Subcutaneous abdominal adipose tissue (tissue), 5 donors: ENCODE data around the gene RGPD8.
"Not testable (repeated sequence)": the region's sequence is repeated elsewhere in the genome, so short reads cannot be mapped to it uniquely, and the experiment has no call there.

Source experiments
- H3K27ac ChIP-seq: one replicate; pipeline ENCODE4 v1.7.0; 2013; ENCODE audit warnings: low read depth, mild to moderate bottlenecking, inconsistent platforms, low read length, moderate library complexity
- H3K27me3 ChIP-seq, 5 donors: one replicate each; pipeline ENCODE4 v1.7.0; 2013; ENCODE audit warnings: low read length in 5 of 5, inconsistent platforms in 1 of 5; ENCODE audit not compliant: control insufficient read depth in 5 of 5, insufficient read depth in 4 of 5
- H3K36me3 ChIP-seq, 5 donors: one replicate each; pipeline ENCODE4 v1.7.0; 2013; ENCODE audit warnings: low read length in 5 of 5; ENCODE audit not compliant: control insufficient read depth in 5 of 5, insufficient read depth in 5 of 5
- H3K4me1 ChIP-seq, 5 donors: one replicate each; pipeline ENCODE4 v1.7.0; 2013; ENCODE audit warnings: low read length in 5 of 5, mild to moderate bottlenecking in 3 of 5, moderate library complexity in 1 of 5; ENCODE audit not compliant: control insufficient read depth in 5 of 5, insufficient read depth in 5 of 5
- H3K4me3 ChIP-seq, 5 donors: one replicate each; pipeline ENCODE4 v1.7.0; 2013; ENCODE audit warnings: low read length in 5 of 5, low read depth in 1 of 5
- H3K9ac ChIP-seq, 5 donors: one replicate each; pipeline ENCODE4 v1.7.0; 2013; ENCODE audit warnings: low read length in 5 of 5, mild to moderate bottlenecking in 4 of 5, moderate library complexity in 3 of 5
- H3K9me3 ChIP-seq, 5 donors: one replicate each; pipeline ENCODE4 v1.7.0; 2013; ENCODE audit warnings: low read length in 5 of 5; ENCODE audit not compliant: control insufficient read depth in 5 of 5
- donor health status: healthy.
- donor health status: healthy.
- donor health status: healthy.
- donor health status: healthy.
- donor health status: healthy.

The RGPD8 gene

DNA sequence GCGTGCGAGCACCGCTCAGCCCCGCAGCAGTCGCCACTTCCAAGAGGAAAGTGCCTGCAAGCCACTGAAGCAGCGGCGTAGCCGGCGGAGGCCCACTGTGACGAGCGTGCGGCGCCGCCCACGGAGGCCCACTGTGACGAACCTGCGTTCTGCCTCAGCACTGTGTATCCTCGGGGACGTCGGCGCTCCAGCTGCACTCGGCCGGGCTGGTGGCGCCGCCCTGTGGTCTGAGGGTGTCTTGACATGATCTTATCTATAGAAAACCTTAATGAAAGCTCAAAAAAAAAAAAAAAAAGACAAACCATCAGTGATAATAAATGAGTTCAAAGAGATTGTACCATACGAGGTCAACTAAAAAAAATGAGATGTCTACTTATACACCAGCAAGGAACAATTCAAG lies at the start of gene RGPD8:
TSS of gene RGPD8 (minus strand) at position 166 of the 400 bp plus-strand sequence. CDS start 192 bp downstream, outside the sequence.
- peak within 1 kb of the TSS in 4 of 5 donors; percentile 51 to 65 (median 62) for H3K4me3 ChIP-seq
- peak within 1 kb of the TSS; percentile 76 for H3K27ac ChIP-seq
- H3K9ac ChIP-seq, result peak within 1 kb of the TSS in 4 of 5 donors; percentile 56 to 70 (median 65)
- H3K36me3 ChIP-seq, H3K27me3 ChIP-seq, H3K9me3 ChIP-seq: not testable (repeated sequence)
- H3K4me1 ChIP-seq, result peaks cover 0 to 10% (median 0%) of the 10 kb centered on the region in 5 donors

DNA sequence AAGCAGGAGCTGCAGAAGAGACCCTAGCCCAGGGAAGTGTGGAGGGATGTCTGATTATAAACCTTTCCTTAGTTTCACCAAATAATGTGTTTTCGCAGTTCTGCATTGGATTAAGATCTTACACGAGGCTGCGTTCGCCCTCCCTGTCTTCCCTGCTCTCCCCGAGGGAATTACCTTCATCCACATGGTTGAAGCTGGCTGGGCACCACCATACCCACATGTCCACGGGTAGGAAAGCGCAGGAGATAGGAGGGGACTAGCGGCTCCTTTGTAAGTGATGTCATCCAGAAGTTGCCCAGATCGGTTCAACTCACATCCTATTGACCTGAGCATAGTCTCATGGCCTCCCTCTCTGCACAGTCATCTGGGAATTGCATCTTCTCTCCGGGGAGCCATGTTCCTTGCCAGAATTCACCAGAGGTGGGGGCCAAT lies 49.6 kb upstream of the RGPD8 start:
- peaks cover 0 to 2% (median 0%) of the 10 kb centered on the region in 5 donors for H3K36me3 ChIP-seq
- H3K9me3 ChIP-seq, result no peaks in the 10 kb centered on the region
- peak overlapping the region; percentile 82 for H3K27ac ChIP-seq
- H3K4me3 ChIP-seq, result peak overlapping the region; percentile 73 to 92 (median 91)
- H3K9ac ChIP-seq, result peak overlapping the region in 2 of 5 donors; percentile 89 to 90
- peaks cover 6 to 39% (median 26%) of the 10 kb centered on the region in 5 donors for H3K4me1 ChIP-seq
- H3K27me3 ChIP-seq, result no peaks in the 10 kb centered on the region

DNA sequence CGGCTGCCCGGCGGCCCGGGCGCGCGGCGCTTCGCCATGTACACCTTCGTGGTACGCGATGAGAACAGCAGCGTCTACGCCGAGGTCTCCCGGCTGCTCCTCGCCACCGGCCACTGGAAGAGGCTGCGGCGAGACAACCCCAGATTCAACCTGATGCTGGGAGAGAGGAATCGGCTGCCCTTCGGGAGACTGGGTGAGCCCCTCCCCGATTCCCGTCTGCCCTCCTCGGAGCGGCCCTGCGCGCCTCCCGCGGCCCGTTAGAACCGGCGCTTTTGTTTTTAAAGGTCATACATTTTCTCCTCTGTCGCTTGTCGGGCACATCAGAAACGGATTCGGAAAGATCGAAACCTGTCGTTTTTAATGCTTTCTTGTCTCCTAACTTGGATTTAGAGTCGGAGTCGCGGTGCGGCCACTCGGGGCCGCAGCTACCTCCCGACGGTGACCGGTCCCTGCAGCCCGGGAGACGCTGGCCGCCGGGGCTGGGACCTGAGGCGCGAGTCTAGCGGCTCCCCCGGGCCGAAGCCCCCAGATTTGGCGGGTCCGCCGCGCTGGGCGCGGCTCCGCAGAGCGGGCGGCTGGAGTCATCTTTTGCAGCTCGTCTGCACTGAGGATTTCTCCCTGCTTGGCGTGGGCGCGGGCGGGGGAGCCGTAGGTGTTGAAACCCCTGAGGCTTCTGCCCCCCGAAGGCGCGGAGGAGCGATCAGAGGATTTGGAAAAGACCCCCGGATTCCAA lies 49.0 kb upstream of the RGPD8 start:
- H3K9me3 ChIP-seq, result no peaks in the 10 kb centered on the region
- peaks cover 4 to 33% (median 26%) of the 10 kb centered on the region in 5 donors for H3K4me1 ChIP-seq
- peaks cover 0 to 2% (median 0%) of the 10 kb centered on the region in 5 donors for H3K36me3 ChIP-seq
- peak overlapping the region; percentile 73 to 90 (median 85) for H3K9ac ChIP-seq
- H3K4me3 ChIP-seq, result peak overlapping the region; percentile 73 to 92 (median 91)
- H3K27me3 ChIP-seq, result no peaks in the 10 kb centered on the region
- H3K27ac ChIP-seq, result peak overlapping the region; percentile 82

DNA sequence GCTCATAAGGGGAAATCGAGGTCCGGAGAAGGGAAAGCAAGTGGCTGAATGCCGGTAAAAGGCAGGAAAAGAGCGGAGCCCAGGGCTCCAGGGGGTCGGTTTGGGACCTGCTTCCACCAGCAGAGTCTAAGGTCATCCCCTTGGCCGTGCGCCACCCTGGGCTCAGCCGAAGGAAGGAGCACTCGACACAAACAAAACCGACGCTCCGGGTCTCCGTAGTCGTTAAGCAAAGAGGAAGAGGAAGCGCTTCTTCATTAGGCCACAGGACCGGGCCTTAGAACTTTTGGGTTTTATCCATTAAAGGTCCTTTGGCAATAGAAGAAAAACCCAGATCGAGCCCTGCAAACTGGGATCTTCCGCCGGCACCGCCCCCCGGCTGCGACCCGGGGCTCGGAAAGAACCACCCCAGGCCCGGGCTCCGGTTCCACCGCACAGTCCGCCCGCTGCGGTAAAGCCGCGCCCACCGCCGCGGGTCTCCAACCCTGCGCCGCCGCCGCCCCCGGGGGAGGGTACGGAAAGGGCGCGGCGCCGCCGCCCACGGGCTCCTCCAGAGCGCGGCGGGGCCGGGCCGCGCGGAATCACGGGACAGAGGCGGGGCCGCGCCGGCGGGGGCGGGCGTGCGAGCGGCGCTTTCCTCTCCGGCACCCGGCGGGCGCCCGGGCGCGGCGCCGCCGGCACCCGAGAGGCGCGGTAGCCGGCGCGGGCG lies 48.2 kb upstream of the RGPD8 start, which contains the start of gene TTL:
TSS of gene TTL (plus strand) at position 629 of the 706 bp plus-strand sequence. CDS start 189 bp downstream, outside the sequence.
- H3K4me3 ChIP-seq, result peak within 1 kb of the TSS; percentile 85 to 92 (median 91)
- H3K9me3 ChIP-seq, result no peaks in the 10 kb centered on the region

DNA sequence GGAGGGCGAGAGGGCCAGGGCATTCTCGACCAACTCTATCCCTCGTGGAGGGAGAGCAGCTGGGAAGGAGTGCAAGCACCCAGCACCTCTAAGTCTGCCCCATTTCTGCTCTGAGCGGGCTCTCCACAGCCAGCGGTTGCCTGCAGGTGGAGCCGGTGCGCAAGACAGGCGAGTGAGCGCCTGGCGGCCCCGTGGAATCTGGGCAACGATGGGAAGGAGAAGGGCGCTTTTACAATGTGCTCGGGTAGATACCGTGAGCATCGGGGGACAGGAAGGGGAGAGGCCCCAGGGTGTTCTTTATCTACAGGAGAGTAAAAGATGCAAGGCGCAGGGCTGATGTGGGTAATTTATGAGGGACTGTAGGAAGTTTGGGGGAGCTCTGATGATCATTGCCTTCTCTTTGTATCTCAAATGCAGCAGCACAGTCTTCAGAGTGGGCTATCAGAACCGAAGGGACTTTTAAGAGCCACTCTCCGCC lies 47.6 kb upstream of the RGPD8 start:
- Histone ChIP-seq H3K4me3 (peak overlapping the region; percentile 85 to 91 (median 89)), H3K27me3 (no peaks in the 10 kb centered on the region), H3K9me3 (no peaks in the 10 kb centered on the region), H3K4me1 (peaks cover 3 to 32% (median 26%) of the 10 kb centered on the region in 5 donors), H3K9ac (peak overlapping the region; percentile 48 to 89 (median 83)), H3K27ac (peak overlapping the region; percentile 88), H3K36me3 (no peaks in the 10 kb centered on the region)

More for the DNA sequence above, 48.2 kb upstream of the RGPD8 start, which contains the start of gene TTL:
- H3K9ac ChIP-seq, result peak within 1 kb of the TSS; percentile 73 to 90 (median 85)
- H3K27me3 ChIP-seq, result no peaks in the 10 kb centered on the region
- peak within 1 kb of the TSS; percentile 88 for H3K27ac ChIP-seq
- peaks cover 0 to 2% (median 0%) of the 10 kb centered on the region in 5 donors for H3K36me3 ChIP-seq
- peaks cover 3 to 32% (median 26%) of the 10 kb centered on the region in 5 donors for H3K4me1 ChIP-seq

DNA sequence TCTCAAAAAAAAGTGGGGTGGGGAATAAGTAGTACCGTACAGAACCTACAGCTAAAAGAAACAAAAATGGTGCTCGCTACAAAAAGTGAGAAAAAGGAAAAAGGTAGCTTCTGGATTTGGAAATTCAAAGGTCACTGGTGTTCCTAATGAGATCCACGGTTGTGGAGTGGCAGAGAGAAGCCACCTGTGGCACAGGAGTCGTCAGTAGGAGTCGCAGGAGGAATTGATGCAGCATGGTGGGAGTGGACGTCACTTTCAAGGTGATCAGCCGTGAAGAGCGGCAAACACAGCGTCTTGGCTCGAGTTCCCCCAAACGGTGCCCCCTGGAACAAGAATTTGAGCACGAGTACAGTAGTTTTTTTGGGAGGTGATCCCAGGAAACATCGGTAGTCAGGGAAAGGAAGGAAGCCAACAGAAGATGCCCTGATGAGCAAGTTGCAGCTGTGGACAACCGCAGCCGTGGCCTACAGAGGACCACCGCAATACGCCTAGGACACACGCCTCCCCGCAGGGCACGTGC lies 47.1 kb upstream of the RGPD8 start:
- Histone ChIP-seq H3K4me1 (peaks cover 3 to 32% (median 26%) of the 10 kb centered on the region in 5 donors), H3K4me3 (peak overlapping the region; percentile 44 to 89 (median 86)), H3K27ac (no peak overlapping the region), H3K9me3 (no peaks in the 10 kb centered on the region), H3K36me3 (no peaks in the 10 kb centered on the region), H3K27me3 (no peaks in the 10 kb centered on the region), H3K9ac (peak overlapping the region in 2 of 5 donors; percentile 84 to 89)

DNA sequence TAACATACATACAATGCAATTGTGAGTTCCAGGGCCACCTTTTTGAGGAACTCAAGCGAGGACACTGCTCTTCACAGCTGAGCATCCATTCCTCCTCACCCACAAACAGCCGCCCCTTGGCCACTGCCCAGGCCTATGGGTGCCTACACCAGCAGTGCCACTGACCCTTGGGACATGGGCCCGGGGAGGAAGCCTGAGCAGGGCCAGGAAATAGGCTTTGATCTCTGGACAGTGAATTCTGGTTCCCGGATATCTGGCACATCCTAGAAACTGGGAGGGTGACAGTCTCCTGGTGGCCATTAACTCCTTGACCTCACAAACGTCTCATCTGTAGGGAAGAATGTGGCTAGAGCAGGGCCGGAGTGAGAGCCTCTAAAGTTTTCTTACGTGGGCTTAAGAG lies 43.0 kb upstream of the RGPD8 start:
- no peaks in the 10 kb centered on the region for H3K9me3 ChIP-seq
- no peaks in the 10 kb centered on the region for H3K36me3 ChIP-seq
- peaks cover 0 to 10% (median 10%) of the 10 kb centered on the region in 5 donors for H3K4me1 ChIP-seq
- H3K27ac ChIP-seq, result no peak overlapping the region
- H3K4me3 ChIP-seq, result no peak overlapping the region
- no peak overlapping the region for H3K9ac ChIP-seq
- no peaks in the 10 kb centered on the region for H3K27me3 ChIP-seq

DNA sequence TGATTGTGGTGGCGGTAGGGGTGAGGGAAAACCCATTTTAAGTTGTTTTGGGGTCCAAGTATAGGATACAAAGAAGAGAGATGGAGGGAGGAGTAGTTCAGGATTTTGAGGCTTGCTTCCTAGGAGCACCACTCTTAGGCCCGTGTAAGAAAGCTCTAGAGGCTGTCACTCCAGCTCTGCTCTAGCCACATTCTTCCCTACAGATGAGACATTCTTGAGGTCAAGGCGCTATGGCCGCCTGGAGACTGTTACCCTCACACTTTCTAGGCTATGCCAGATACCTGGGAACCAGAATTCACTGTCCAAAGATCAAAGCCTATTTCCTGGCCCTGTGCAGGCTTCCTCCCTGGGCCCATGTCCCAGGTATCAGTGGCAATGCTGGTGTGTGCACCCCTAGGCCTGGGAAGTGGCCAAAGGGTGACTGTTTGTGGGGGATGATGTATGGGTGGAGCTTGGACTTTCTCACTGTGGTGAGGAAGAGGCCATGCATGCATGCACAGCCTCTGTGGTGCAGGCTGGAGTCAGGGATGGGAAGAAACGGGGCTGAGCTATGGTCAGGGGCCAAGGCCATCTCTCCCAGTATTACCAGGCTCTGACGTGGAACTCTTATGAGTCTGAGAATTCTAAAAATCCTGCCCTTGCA lies 41.5 kb upstream of the RGPD8 start:
- H3K4me3 ChIP-seq, result no peak overlapping the region
- no peaks in the 10 kb centered on the region for H3K9me3 ChIP-seq
- no peaks in the 10 kb centered on the region for H3K27me3 ChIP-seq
- no peak overlapping the region for H3K27ac ChIP-seq
- H3K9ac ChIP-seq, result no peak overlapping the region
- H3K4me1 ChIP-seq, result no peaks in the 10 kb centered on the region
- H3K36me3 ChIP-seq, result no peaks in the 10 kb centered on the region

DNA sequence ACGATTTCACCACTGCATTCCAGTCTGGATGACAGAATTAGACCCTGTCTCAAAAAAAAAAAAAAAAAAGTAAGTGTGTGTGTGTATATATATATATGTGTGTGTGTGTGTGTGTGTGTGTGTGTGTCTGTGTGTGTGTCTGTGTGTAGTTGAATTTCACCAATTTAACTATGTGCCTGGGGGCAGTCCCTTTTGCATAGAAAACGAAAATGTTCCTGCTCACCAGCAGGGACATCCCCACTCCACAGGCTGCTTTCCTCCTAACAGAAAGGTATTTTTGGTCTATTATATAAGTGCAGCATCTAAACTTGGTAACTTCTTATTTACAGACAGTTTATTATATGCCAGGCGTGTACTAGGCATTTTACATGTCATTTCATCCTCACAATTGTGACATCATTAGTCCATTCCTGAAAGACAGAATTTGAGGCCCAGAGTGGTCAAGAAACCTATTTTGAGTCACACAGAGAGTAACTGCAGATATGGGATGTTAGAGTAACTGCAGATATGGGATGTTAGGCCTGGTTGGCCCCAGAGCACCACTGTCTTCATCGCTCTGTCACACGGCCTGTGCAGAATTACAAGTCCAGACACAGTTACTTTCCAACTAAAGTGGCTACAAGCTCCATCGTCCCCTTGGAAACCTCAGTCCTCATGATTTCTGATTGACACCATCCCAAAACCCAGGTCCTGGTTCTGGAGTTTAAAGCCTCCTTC lies 39.3 kb upstream of the RGPD8 start:
- Histone ChIP-seq H3K27ac (no peak overlapping the region), H3K36me3 (no peaks in the 10 kb centered on the region), H3K9ac (no peak overlapping the region), H3K4me3 (no peak overlapping the region), H3K9me3 (no peaks in the 10 kb centered on the region), H3K27me3 (no peaks in the 10 kb centered on the region), H3K4me1 (no peaks in the 10 kb centered on the region)
